SK-N-SH (cell line): ENCODE results near the gene STT3B. TPM values are rescaled to one million over a fixed set of nuclear protein-coding genes. Genes with fewer than 3 reads are reported as not detected.

Experiments used
- CTCF ChIA-PET: fragments of 300-600, 350-600 bp; formaldehyde crosslinking; extraction: SDS; loops from one replicate; lab custom pipeline; 2021; lab: Yijun Ruan, JAX
- POLR2A ChIA-PET: fragments of 350-600 bp; sonication (Branson Sonifier 250); formaldehyde crosslinking; extraction: SDS; loops from one replicate; lab custom pipeline; 2020; ENCODE audit warnings: antibody characterized with exemption, inconsistent platforms; lab: Yijun Ruan, JAX
- DNase-seq: peaks from one replicate; pipeline ENCODE4 v3.0.0; 2012
- H2AFZ ChIP-seq: fragments of 200-600 bp; sonication (generic); 2 replicates; pipeline ENCODE4 v1.8.1; 2016; ENCODE audit warnings: antibody characterized with exemption, mild to moderate bottlenecking, low read depth
- H3F3A ChIP-seq: fragments of 200-600 bp; sonication (generic); replicated peaks from 2 replicates; pipeline ENCODE3; 2016; ENCODE audit warnings: antibody characterized with exemption, mild to moderate bottlenecking; ENCODE audit not compliant: insufficient read depth
- H3K27ac ChIP-seq, 2 experiments: fragments of 200-500 bp in 1 of 2; fragments of 200-600 bp in 1 of 2; sonication (Bioruptor generic) in 1 of 2; sonication (generic), shearing (Covaris generic) in 1 of 2; 2 replicates each; pipeline versions ENCODE4 v1.5.1 to v1.6.1; 2014 to 2016; ENCODE audit warnings: low read depth in 2 of 2, inconsistent platforms in 1 of 2, low read length in 1 of 2, mild to moderate bottlenecking in 1 of 2, mixed read lengths in 1 of 2
- H3K27me3 ChIP-seq: fragments of 200-600 bp; sonication (generic), shearing (Covaris generic); 2 replicates; pipeline ENCODE4 v1.6.1; 2016; ENCODE audit warnings: mixed run types; ENCODE audit not compliant: insufficient read depth
- H3K36me3 ChIP-seq, 2 experiments: fragments of 200-500 bp in 1 of 2; fragments of 200-600 bp in 1 of 2; sonication (Bioruptor generic) in 1 of 2; sonication (generic) in 1 of 2; replicated peaks in 1 of 2; 2 replicates each; pipeline versions ENCODE3 to v1.5.1; 2014 to 2016; ENCODE audit warnings: low read length in 1 of 2, mild to moderate bottlenecking in 1 of 2; ENCODE audit not compliant: insufficient read depth in 2 of 2, control insufficient read depth in 1 of 2
- H3K4me1 ChIP-seq, 2 experiments: fragments of 200-500 bp in 1 of 2; fragments of 200-600 bp in 1 of 2; sonication (Bioruptor generic) in 1 of 2; sonication (generic), shearing (Covaris generic) in 1 of 2; 2 replicates each; pipeline versions ENCODE4 v1.5.1 to v1.6.1; 2014 to 2016; ENCODE audit warnings: low read depth in 1 of 2, low read length in 1 of 2, mixed run types in 1 of 2; ENCODE audit not compliant: insufficient read depth in 2 of 2, control insufficient read depth in 1 of 2
- H3K4me2 ChIP-seq: fragments of 200-600 bp; sonication (generic), shearing (Covaris generic); 2 replicates; pipeline ENCODE4 v1.6.1; 2017; ENCODE audit warnings: mixed run types
- H3K4me3 ChIP-seq, 2 experiments: fragments of 200-500 bp in 1 of 2; fragments of 200-600 bp in 1 of 2; sonication (Bioruptor generic) in 1 of 2; sonication (generic), shearing (Covaris generic) in 1 of 2; 2 replicates each; pipeline versions ENCODE4 v1.5.1 to v1.8.1; 2014 to 2016; ENCODE audit warnings: low read depth in 2 of 2, inconsistent platforms in 1 of 2, low read length in 1 of 2, mild to moderate bottlenecking in 1 of 2, mixed read lengths in 1 of 2, moderate library complexity in 1 of 2
- H3K79me2 ChIP-seq: fragments of 200-600 bp; sonication (generic); 2 replicates; pipeline ENCODE4 v1.8.1; 2017; ENCODE audit warnings: mild to moderate bottlenecking; ENCODE audit not compliant: insufficient read depth
- H3K9ac ChIP-seq: fragments of 200-600 bp; sonication (generic); 2 replicates; pipeline ENCODE4 v1.6.1; 2017; ENCODE audit warnings: mixed run types
- H3K9me2 ChIP-seq: fragments of 200-600 bp; sonication (generic); 2 replicates; pipeline ENCODE4 v1.6.1; 2017; ENCODE audit warnings: mixed run types
- H3K9me3 ChIP-seq: fragments of 200-600 bp; sonication (generic); 2 replicates; pipeline ENCODE4 v1.6.1; 2017; ENCODE audit warnings: mixed run types, mild to moderate bottlenecking, moderate library complexity
- H4K20me1 ChIP-seq: fragments of 200-600 bp; sonication (generic); 2 replicates; pipeline ENCODE4 v1.6.1; 2017; ENCODE audit warnings: mild to moderate bottlenecking, mixed run types; ENCODE audit not compliant: insufficient read depth
- CTCF ChIP-seq: fragments of 200-600 bp; sonication (generic); IDR thresholded peaks from 2 replicates; pipeline ENCODE4 v1.6.1; 2017; ENCODE audit warnings: antibody characterized with exemption, mild to moderate bottlenecking, moderate library complexity
- FOSL2 ChIP-seq: IDR thresholded peaks from 2 replicates; pipeline ENCODE4 v1.4.0; 2012; ENCODE audit warnings: low read depth, mild to moderate bottlenecking, moderate library complexity, borderline replicate concordance
- IRF3 ChIP-seq: fragments of 150-350 bp; IDR thresholded peaks from 2 replicates; pipeline ENCODE4 v1.6.1; 2016; ENCODE audit warnings: mild to moderate bottlenecking, low read depth, low read length
- JUND ChIP-seq: IDR thresholded peaks from 2 replicates; pipeline ENCODE4 v1.4.0; 2012
- MXI1 ChIP-seq: IDR thresholded peaks from 2 replicates; pipeline ENCODE4 v1.6.1; 2012; ENCODE audit warnings: mild to moderate bottlenecking, low read depth, low read length, improper control_type of control experiment
- NFIC ChIP-seq: IDR thresholded peaks from 2 replicates; pipeline ENCODE4 v1.4.0; 2012; ENCODE audit warnings: borderline replicate concordance
- POLR2AphosphoS5 ChIP-seq: IDR thresholded peaks from 2 replicates; pipeline ENCODE4 v1.6.1; 2012; ENCODE audit warnings: low read depth, low read length
- RCOR1 ChIP-seq: fragments of 150-350 bp; IDR thresholded peaks from 2 replicates; pipeline ENCODE4 v1.6.1; 2017; ENCODE audit warnings: antibody characterized with exemption, low read length
- REST ChIP-seq: IDR thresholded peaks from 2 replicates; pipeline ENCODE4 v1.6.1; 2012; ENCODE audit warnings: mild to moderate bottlenecking, low read depth, low read length, moderate library complexity
- TAF1 ChIP-seq: IDR thresholded peaks from 2 replicates; pipeline ENCODE4 v1.6.1; 2012; ENCODE audit warnings: low read depth, mild to moderate bottlenecking, low read length, moderate library complexity, borderline replicate concordance
- USF1 ChIP-seq: IDR thresholded peaks from 2 replicates; pipeline ENCODE4 v1.4.0; 2012; ENCODE audit warnings: low read depth, borderline replicate concordance
- USF2 ChIP-seq: fragments of 150-350 bp; IDR thresholded peaks from 2 replicates; pipeline ENCODE4 v1.6.1; 2017; ENCODE audit warnings: antibody characterized with exemption, low read length, low read depth, borderline replicate concordance
- WGBS: methylation state at CpG from one replicate; pipeline ENCODE4 v1.1.6; 2017; ENCODE audit warnings: low lambda C conversion rate; 5-methylcytosine and 5-hydroxymethylcytosine counted together
- polyA plus RNA-seq, 3 experiments: library from polyadenylated mRNA; depleted of rRNA; stranded (reverse); fragments of >200 nt; gene quantifications; 2 replicates each; pipeline ENCODE4 v1.2.3, GENCODE V29; 2012

The STT3B gene
- polyA plus RNA-seq, 1 of the 3 experiments (the other 2 are of a cell fraction) = 27.9 TPM

GRCh38 chr3:31553258-31553657 is 20.5 kb downstream of the STT3B start:
- H3K79me2 ChIP-seq = peaks cover 98% of the 10 kb centered on the region
- H3K9ac ChIP-seq = no peak overlapping the region
- H3K9me2 ChIP-seq = no peaks in the 10 kb centered on the region
- DNase-seq = no peak
- peaks cover 4% of the 10 kb centered on the region for H3F3A ChIP-seq
- H2AFZ ChIP-seq = no peak overlapping the region
- no peaks in the 10 kb centered on the region; the same call in 1 of the 2 replicates for H3K9me3 ChIP-seq
- TF ChIP-seq CTCF = no peak
- no peak for TF ChIP-seq JUND
- TF ChIP-seq IRF3 = no peak
- TF ChIP-seq POLR2AphosphoS5 = no peak
- TF ChIP-seq USF1 = no peak
- TF ChIP-seq MXI1 = no peak
- TF ChIP-seq REST = no peak
- TF ChIP-seq TAF1 = no peak
- no peak for TF ChIP-seq NFIC
- TF ChIP-seq USF2 = no peak
- no peak for TF ChIP-seq RCOR1
- TF ChIP-seq FOSL2 = no peak
- 93% methylated on average over 3 of the region's 3 CpGs for WGBS
- H3K4me2 ChIP-seq = no peak overlapping the region
- POLR2A ChIA-PET = no interaction called here
- H3K4me1 ChIP-seq = peaks cover 0 to 3% of the 10 kb centered on the region in 2 experiments; a peak in 1 of 4 replicates
- H3K27ac ChIP-seq = no peak overlapping the region
- H3K4me3 ChIP-seq = no peak overlapping the region
- peaks cover 66% of the 10 kb centered on the region for H4K20me1 ChIP-seq
- CTCF ChIA-PET = interaction anchor here (1.2 kb wide), 1 partner anchor 21 kb away, joined by 3 read pairs; no protein-coding TSS in a partner anchor
- peaks cover 0 to 8% of the 10 kb centered on the region in 2 experiments for H3K36me3 ChIP-seq
- H3K27me3 ChIP-seq = no peaks in the 10 kb centered on the region
